Fibroblast of lung (primary cell): ENCODE data around the gene ZNF581.

Source experiments
- CTCF ChIP-seq, 2 donors: IDR thresholded peaks in 1 of 2; conservative IDR thresholded peaks in 1 of 2; 1 replicate in 1 of 2; 2 replicates in 1 of 2; pipeline ENCODE4 v1.5.1; 2011 to 2012; ENCODE audit warnings: low read length in 2 of 2, control low read depth in 1 of 2, inconsistent platforms in 1 of 2, low read depth in 1 of 2, mild to moderate bottlenecking in 1 of 2
- EZH2 ChIP-seq: IDR thresholded peaks from 2 replicates; pipeline ENCODE4 v1.5.1; 2012; ENCODE audit warnings: low read length, control low read depth, mild to moderate bottlenecking; ENCODE audit errors: missing control alignments

- TF ChIP-seq CTCF (conservative IDR thresholded peaks at IDR 0.05 in 1 of 2, IDR thresholded peaks at IDR 0.05 in 1 of 2; ENCODE audit: low read depth in 1 of 2, low read length in 2 of 2) (no peak), EZH2 (no peak)
These were observed 43.0 kb downstream of the ZNF581 start for GRCh38 chr19:55686311-55687050.
